Measurements from ENCODE around the gene GPR153. TPM values are rescaled to one million over a fixed set of nuclear protein-coding genes. Genes with fewer than 3 reads are reported as not detected.

The GPR153 gene
- polyA plus RNA-seq, 1 of the 3 experiments (the other 2 are of a cell fraction): 6.6 TPM

DNA sequence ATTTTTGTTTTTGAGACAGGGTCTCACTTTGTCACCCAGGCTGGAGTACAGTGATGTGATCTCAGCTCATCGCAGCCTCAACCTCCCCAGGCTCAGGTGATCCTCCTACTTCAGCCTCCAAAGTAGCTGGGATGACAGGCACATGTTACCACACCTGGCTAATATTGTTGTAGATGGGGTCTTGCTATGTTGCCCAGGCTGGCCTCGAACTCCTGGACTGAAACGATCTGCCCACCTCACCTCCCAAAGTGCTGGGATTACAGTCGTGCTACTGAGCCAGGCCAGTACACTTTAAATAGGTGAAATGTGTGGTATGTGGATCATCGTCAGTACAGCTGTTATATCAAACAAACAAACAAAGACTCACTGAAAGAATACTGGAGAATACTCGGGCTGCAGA lies 35.0 kb upstream of the GPR153 start (continued):
- TF ChIP-seq, protein P1, sequence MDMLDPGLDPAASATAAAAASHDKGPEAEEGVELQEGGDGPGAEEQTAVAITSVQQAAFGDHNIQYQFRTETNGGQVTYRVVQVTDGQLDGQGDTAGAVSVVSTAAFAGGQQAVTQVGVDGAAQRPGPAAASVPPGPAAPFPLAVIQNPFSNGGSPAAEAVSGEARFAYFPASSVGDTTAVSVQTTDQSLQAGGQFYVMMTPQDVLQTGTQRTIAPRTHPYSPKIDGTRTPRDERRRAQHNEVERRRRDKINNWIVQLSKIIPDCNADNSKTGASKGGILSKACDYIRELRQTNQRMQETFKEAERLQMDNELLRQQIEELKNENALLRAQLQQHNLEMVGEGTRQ (IDR thresholded peaks at IDR 0.05; ENCODE audit: borderline replicate concordance, low read depth, low read length): no peak
- TF ChIP-seq ELF1 (IDR thresholded peaks at IDR 0.05): no peak
- TF ChIP-seq FOXM1 (IDR thresholded peaks at IDR 0.05; ENCODE audit: low read depth): no peak
- TF ChIP-seq USF1 (IDR thresholded peaks at IDR 0.05; ENCODE audit: borderline replicate concordance, low read depth): no peak
- TF ChIP-seq RFX5 (IDR thresholded peaks at IDR 0.05; ENCODE audit: low read length): no peak
- no peak for TF ChIP-seq GABPA (IDR thresholded peaks at IDR 0.05; ENCODE audit: low read depth)
- TF ChIP-seq EZH2phosphoT487 (IDR thresholded peaks at IDR 0.05; ENCODE audit: borderline replicate concordance, low read depth): no peak

DNA sequence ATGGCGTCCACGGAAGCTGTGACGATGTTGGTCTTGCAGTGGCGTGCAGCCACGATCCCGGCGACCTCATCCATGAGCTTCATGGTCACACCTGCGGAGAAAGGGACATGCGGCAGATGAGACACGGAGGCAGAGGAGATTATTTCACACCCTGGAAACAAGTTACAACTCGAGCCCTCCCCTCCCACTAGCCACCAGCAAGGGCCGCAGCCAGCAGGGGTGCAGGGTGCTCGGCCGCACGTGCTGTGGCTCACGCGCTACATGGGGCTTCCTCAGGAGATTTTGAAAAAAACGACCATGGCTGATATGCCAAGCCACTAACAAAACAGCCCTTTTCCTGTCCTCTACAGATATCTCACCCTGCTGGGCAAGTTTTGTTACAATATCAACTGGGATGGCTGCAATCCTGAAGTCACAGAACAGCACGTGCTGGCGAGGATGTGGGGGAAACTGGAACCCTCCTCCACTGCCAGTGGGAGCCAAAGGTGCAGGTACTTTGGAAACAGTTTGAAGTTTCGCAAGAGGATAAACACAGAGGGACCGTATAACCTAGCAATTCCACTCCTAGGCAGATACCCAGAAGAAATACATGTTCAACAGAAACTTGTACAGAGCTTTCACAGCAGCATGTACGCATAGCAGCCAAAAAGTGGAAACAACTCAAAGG lies 34.1 kb upstream of the GPR153 start:
- ChIA-PET POLR2A (no interaction called here), CTCF (interaction anchor here (2.3 kb wide), 1 partner anchor 49 kb away, joined by 11 read pairs; no protein-coding TSS in a partner anchor)
- Histone ChIP-seq H2AFZ (ENCODE audit: low read depth) (no peak overlapping the region), H3K36me3 (replicated peaks in 1 of 2; ENCODE audit: control insufficient read depth in 1 of 2, insufficient read depth in 2 of 2, low read length in 1 of 2) (peaks cover 0 to 19% of the 10 kb centered on the region in 2 experiments), H3K9ac (no peak overlapping the region), H3K79me2 (ENCODE audit: insufficient read depth) (no peaks in the 10 kb centered on the region), H3K27me3 (ENCODE audit: insufficient read depth) (no peaks in the 10 kb centered on the region), H4K20me1 (ENCODE audit: insufficient read depth) (no peaks in the 10 kb centered on the region), H3K4me2 (no peak overlapping the region), H3F3A (replicated peaks; ENCODE audit: insufficient read depth) (no peaks in the 10 kb centered on the region), H3K27ac (ENCODE audit: low read depth in 2 of 2, low read length in 1 of 2) (no peak overlapping the region), H3K4me3 (ENCODE audit: low read depth in 2 of 2, low read length in 1 of 2) (no peak overlapping the region), H3K9me3 (no peaks in the 10 kb centered on the region), H3K4me1 (ENCODE audit: control insufficient read depth in 1 of 2, insufficient read depth in 2 of 2, low read depth in 1 of 2, low read length in 1 of 2) (peaks cover 0 to 15% of the 10 kb centered on the region in 2 experiments; a peak in 1 of 4 replicates), H3K9me2 (no peaks in the 10 kb centered on the region)
- DNase-seq: no peak
- no peak for TF ChIP-seq TEAD4 (IDR thresholded peaks at IDR 0.05; ENCODE audit: borderline replicate concordance, insufficient read depth)
- no peak for TF ChIP-seq GATA2 (CRISPR knock-in tag; IDR thresholded peaks at IDR 0.05)
- no peak for TF ChIP-seq CHD2 (IDR thresholded peaks at IDR 0.05; ENCODE audit: low read length, partially characterized antibody)
- no peak for TF ChIP-seq MEF2A (IDR thresholded peaks at IDR 0.05; ENCODE audit: borderline replicate concordance, low read depth)
- TF ChIP-seq GABPA (IDR thresholded peaks at IDR 0.05; ENCODE audit: low read depth): no peak
- no peak for TF ChIP-seq RCOR1 (IDR thresholded peaks at IDR 0.05; ENCODE audit: low read length)
- TF ChIP-seq FOXJ3 (CRISPR knock-in tag; IDR thresholded peaks at IDR 0.05): no peak
- TF ChIP-seq, protein P2, sequence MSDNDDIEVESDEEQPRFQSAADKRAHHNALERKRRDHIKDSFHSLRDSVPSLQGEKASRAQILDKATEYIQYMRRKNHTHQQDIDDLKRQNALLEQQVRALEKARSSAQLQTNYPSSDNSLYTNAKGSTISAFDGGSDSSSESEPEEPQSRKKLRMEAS (IDR thresholded peaks at IDR 0.05; ENCODE audit: low read depth): no peak
- TF ChIP-seq RFX5 (IDR thresholded peaks at IDR 0.05; ENCODE audit: low read length): no peak
- no peak for TF ChIP-seq POLR2AphosphoS5 (IDR thresholded peaks at IDR 0.05; ENCODE audit: low read depth, low read length)
- no peak for TF ChIP-seq JUND (IDR thresholded peaks at IDR 0.05)
- TF ChIP-seq, protein P3, sequence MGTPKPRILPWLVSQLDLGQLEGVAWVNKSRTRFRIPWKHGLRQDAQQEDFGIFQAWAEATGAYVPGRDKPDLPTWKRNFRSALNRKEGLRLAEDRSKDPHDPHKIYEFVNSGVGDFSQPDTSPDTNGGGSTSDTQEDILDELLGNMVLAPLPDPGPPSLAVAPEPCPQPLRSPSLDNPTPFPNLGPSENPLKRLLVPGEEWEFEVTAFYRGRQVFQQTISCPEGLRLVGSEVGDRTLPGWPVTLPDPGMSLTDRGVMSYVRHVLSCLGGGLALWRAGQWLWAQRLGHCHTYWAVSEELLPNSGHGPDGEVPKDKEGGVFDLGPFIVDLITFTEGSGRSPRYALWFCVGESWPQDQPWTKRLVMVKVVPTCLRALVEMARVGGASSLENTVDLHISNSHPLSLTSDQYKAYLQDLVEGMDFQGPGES (IDR thresholded peaks at IDR 0.05; ENCODE audit: low read depth, low read length): no peak
- no peak for TF ChIP-seq FOXM1 (IDR thresholded peaks at IDR 0.05; ENCODE audit: low read depth)
- no peak for TF ChIP-seq YY1 (IDR thresholded peaks at IDR 0.05; ENCODE audit: low read depth)
- no peak for TF ChIP-seq RAD21 (IDR thresholded peaks at IDR 0.05; ENCODE audit: low read length)
- no peak for TF ChIP-seq MXI1 (IDR thresholded peaks at IDR 0.05; ENCODE audit: low read depth, low read length)
- TF ChIP-seq TCF12 (IDR thresholded peaks at IDR 0.05): no peak
- 91% methylated on average over 21 of the region's 23 CpGs for WGBS (ENCODE audit: low lambda C conversion rate)

Data from SK-N-SH (cell line).